Fibroblast of villous mesenchyme (primary cell): ENCODE measurements around the gene BPGM. TPM values are rescaled to one million over a fixed set of nuclear protein-coding genes. Genes with fewer than 3 reads are reported as not detected.

Experiments
- DNase-seq: peaks from one replicate; pipeline ENCODE4 v3.0.0-alpha.2; 2010; ENCODE audit warnings: low read depth
- H3K4me3 ChIP-seq: 2 replicates; pipeline ENCODE4 v1.5.1; 2011; ENCODE audit warnings: low read depth, mild to moderate bottlenecking, low read length
- total RNA-seq: library from RNA; depleted of rRNA; stranded (reverse); fragments of >200 nt; gene quantifications from 2 replicates; pipeline ENCODE4 v1.2.3, GENCODE V29; 2012
- TF ChIP-seq, protein P1 (sequence below): IDR thresholded peaks from 2 replicates; pipeline ENCODE4 v1.5.1; 2012; ENCODE audit warnings: low read depth, mild to moderate bottlenecking, low read length; ENCODE audit not compliant: insufficient read depth

The BPGM gene
- 35.8 and 59.2 TPM in 2 replicates for total RNA-seq

DNA sequence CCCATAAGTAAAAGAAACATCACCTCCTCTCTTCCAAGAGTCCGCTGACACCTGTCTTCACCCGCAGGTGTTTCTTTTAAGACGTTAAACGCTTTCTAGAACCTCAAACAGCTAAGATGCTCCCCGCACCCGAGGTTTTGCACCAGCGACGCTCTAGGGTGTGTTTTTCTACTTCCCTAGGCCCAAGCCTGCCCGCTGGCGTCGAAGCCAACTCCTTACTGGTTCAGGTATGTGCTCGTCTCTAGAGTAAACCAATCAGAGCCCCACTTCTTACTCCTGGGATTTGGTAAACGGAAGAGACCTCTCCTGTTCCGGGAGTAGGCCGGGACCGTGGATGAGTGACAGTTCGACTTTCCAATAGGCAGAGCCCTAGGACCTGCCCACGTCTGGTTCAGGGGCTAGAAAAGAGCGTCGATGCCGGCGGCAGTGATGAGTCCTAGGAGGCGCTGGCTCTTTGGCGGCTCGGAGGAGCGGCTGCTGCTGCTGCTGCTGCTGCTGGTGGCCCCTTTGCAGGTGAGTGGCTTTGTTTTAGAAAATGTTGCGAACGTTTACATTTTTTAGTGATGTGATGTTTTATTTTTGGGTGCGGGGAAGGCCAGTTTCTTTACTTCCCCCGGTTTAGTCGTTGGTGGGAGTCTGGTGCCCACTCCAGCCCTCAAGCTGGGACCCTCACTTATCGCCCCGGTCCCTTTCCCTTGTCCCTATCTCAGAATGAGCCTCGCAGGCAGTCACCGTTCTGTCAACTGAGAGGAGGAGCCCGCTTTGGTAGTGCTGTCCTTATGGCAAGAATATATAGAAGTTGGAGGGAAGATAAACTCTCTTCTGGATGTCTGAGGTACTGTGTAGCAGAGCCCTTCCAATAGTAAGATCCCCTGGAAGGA is at the start of gene BPGM:
Gene BPGM (plus strand): TSS at position 429 of the 881 bp plus-strand sequence. CDS start 14,655 bp downstream, outside the sequence.
- peak within 1 kb of the TSS; percentile 88 for H3K4me3 ChIP-seq
- peak; percentile 100 for DNase-seq
- TF ChIP-seq, protein P1, sequence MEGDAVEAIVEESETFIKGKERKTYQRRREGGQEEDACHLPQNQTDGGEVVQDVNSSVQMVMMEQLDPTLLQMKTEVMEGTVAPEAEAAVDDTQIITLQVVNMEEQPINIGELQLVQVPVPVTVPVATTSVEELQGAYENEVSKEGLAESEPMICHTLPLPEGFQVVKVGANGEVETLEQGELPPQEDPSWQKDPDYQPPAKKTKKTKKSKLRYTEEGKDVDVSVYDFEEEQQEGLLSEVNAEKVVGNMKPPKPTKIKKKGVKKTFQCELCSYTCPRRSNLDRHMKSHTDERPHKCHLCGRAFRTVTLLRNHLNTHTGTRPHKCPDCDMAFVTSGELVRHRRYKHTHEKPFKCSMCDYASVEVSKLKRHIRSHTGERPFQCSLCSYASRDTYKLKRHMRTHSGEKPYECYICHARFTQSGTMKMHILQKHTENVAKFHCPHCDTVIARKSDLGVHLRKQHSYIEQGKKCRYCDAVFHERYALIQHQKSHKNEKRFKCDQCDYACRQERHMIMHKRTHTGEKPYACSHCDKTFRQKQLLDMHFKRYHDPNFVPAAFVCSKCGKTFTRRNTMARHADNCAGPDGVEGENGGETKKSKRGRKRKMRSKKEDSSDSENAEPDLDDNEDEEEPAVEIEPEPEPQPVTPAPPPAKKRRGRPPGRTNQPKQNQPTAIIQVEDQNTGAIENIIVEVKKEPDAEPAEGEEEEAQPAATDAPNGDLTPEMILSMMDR = peak; percentile 26

DNA sequence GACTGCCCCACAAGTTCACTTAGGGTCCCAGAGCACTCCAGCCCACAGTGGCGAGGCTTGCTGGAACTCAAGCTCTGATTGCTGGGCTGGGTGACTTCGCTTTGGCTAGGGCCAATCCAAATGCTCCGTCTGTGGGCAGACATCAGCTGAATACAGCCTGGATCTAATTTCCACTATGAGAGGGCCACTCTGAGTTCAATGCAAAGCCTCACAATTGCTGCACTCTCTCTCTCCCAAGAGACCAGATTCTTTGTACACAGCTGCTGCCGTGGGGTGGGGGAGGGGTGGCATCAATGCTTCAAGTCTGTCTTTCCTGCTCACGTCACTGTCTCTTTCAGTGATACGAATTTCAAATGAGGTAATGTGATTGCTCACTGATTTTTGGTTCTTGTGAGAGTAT is 47.3 kb upstream of the BPGM start:
- no peak for DNase-seq
- TF ChIP-seq, protein P1 = no peak
- H3K4me3 ChIP-seq = no peak overlapping the region

DNA sequence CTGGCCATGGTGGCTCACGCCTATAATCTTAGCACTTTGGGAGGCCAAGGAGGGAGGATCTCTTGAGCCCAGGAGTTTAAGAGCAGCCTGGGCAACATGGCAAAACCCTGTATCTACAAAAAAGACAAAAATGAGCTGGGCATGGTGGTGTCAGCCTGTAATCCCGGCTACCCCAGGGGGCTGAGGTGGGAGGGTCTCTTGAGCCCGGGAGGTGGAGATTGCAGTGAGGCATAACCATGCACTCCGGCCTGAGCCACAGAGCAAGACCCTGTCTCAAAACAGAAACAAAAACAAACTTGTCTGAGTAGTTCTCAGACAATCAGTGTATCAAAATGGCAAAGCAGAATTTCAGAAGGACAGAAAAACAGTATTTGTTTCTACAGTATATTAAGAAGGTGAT is 45.2 kb upstream of the BPGM start:
- no peak overlapping the region for H3K4me3 ChIP-seq
- no peak for DNase-seq
- TF ChIP-seq, protein P1 = no peak

DNA sequence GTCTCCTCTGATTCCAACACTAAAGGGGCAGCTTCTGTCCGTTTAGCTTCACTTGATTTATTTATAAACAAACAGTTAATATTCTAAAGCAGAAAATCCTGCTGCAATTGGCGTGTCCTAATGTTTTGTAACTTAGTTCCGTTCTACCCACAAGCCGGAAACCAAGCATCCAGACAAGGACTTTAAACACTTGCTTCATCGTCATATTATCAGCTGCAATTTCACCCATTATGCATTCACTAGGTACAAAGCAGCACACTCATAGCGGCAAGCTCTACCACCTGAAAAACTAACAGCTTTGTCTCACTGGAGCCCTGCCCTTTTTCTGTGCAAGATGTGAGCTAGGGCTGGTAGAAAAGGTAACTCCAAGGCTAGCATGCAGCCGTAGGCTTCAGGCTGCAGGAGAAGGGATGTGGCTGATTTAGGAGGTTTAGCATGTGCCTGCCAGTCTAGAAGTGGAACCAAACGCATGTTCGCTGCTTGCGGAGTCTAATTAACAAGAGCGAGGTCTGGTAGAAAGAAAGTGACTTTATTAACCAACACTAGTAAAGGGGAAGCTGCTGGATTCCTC is 43.7 kb upstream of the BPGM start:
- peak; percentile 85 for DNase-seq
- TF ChIP-seq, protein P1 = no peak

DNA sequence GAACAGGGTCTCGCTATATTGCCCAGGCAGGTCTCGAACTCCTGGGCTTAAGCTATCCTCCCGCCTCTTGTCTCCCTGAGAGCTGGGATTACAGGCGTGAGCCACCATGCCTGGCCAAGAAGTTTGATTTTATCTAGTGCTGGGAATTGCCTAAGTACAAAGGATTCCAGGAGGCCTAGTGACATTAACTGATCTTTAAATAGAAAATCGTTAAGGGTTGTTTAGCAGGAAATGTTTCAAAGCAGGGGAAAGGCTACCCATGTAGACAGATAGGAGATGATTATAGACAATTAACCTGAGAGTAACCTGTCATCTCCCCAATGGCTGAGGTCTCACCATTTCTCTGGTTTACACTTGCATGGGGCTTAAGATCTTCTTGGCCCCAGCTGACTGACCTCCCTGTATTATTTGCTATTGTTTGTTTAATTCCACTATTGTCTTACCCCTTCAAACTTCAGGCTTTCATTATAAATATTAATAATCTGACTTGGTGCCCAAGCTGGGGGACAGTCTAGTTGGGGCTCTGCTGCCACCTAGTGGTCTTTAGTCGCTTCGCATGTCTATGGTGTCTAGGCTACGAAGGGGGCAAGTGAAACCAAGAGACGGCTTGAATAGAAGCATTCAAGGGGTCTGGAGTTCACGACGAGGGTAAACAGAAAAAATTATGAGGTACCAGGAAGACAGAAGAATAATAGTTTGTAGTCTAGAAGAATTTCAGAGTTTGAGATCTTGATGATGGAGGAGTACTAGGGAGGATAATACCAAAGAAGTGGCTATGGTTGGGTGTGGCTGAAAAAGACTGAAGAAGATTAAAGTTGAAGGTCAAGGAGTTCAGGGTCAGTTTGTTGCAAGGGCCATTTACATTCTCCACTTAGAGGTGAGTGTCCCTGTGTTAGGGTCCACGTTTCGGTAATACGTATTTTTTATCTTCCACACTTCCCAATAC is 40.4 kb upstream of the BPGM start:
- peak; percentile 72 for DNase-seq
- H3K4me3 ChIP-seq = peak overlapping the region; percentile 3
- TF ChIP-seq, protein P1 = peak; percentile 92

More for the DNA sequence above, 43.7 kb upstream of the BPGM start:
- peak overlapping the region; percentile 26 for H3K4me3 ChIP-seq

DNA sequence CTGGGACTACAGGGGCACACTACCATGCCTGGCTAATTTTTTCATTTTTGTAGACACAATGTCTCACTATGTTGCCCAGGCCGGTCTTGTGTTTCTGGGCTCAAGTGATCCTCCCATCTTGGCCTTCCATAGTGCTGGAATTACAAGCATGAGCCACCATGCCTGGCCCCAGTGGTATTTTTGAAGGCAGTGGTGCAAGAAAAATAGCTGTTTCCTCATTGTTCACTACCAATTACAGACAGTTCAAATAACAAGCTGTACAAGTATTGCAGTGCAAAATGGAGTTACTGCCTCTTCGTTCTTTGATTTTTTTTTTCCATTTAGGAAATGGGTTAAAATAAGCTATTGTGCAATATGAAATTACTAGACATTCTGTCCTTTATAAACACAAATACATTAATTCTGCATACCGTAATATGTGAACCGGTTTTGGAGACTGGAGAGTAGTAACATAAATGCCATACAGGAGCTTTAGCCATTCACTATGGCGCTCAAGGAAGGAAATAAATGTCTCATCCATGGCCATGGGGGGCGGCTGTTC is 35.0 kb upstream of the BPGM start:
- TF ChIP-seq, protein P1 = no peak
- no peak for DNase-seq
- no peak overlapping the region for H3K4me3 ChIP-seq
